ENCODE results near the gene TMEM120B. TPM values are rescaled to one million over a fixed set of nuclear protein-coding genes. Genes with fewer than 3 reads are reported as not detected.

The TMEM120B gene
- total RNA-seq, 2 experiments from 2014 or later, result 12.4 to 21.5 TPM

DNA sequence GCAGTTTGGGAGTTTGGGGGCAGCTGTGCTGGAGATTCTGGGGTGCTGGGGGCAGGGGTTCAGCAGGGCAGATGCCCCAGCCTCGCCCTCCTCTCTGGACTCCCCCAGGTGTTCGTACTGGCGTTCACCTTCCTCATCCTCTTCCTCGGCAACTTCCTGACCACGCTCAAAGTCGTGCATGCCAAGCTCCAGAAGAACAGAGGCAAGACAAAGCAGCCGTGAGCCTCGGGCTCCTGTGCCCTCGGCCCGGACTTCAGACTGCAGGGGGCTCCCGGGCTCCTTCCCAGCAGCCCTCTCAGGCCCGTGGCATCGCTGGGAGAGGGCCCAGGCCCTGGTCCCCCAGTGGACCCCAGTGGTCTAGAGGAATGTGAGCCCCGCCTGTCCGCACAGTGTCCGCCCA lies 62.9 kb downstream of the TMEM120B start:
- DNase-seq (ENCODE audit: low spot score), result no peak
- Histone ChIP-seq H2AFZ (ENCODE audit: low read length) (no peak overlapping the region), H3K4me1 (ENCODE audit: insufficient read depth, low read length, poor library complexity, severe bottlenecking) (peaks cover 29% of the 10 kb centered on the region), H3K4me3 (ENCODE audit: low read depth, low read length, poor library complexity, severe bottlenecking) (no peak overlapping the region), H4K20me1 (ENCODE audit: insufficient read depth, low read length) (no peaks in the 10 kb centered on the region), H3K4me2 (ENCODE audit: low read length) (no peak overlapping the region), H3K27ac (ENCODE audit: low read depth, low read length, poor library complexity, severe bottlenecking) (no peak overlapping the region), H3K36me3 (ENCODE audit: insufficient read depth, low read length) (peaks cover 16% of the 10 kb centered on the region; the same call in 1 of the 2 replicates), H3K9me2 (ENCODE audit: insufficient read depth, low read length) (no peaks in the 10 kb centered on the region), H3K9me3 (ENCODE audit: low read length) (no peaks in the 10 kb centered on the region), H3K79me2 (ENCODE audit: insufficient read depth, low read depth, low read length) (no peaks in the 10 kb centered on the region)
- ChIA-PET POLR2A (no interaction called here), CTCF (ENCODE audit: unreplicated experiment) (no interaction called here)
- no peak for TF ChIP-seq EZH2phosphoT487 (IDR thresholded peaks at IDR 0.05; ENCODE audit: borderline replicate concordance, low read depth, low read length)
- TF ChIP-seq, protein P1, sequence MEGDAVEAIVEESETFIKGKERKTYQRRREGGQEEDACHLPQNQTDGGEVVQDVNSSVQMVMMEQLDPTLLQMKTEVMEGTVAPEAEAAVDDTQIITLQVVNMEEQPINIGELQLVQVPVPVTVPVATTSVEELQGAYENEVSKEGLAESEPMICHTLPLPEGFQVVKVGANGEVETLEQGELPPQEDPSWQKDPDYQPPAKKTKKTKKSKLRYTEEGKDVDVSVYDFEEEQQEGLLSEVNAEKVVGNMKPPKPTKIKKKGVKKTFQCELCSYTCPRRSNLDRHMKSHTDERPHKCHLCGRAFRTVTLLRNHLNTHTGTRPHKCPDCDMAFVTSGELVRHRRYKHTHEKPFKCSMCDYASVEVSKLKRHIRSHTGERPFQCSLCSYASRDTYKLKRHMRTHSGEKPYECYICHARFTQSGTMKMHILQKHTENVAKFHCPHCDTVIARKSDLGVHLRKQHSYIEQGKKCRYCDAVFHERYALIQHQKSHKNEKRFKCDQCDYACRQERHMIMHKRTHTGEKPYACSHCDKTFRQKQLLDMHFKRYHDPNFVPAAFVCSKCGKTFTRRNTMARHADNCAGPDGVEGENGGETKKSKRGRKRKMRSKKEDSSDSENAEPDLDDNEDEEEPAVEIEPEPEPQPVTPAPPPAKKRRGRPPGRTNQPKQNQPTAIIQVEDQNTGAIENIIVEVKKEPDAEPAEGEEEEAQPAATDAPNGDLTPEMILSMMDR (conservative IDR thresholded peaks at IDR 0.05; ENCODE audit: low read length), result no peak
- intact Hi-C loops (cut with micrococcal nuclease; ENCODE audit: unreplicated experiment), result no loop called here
- no TSS peak for BruUV-seq (replicated peaks)

DNA sequence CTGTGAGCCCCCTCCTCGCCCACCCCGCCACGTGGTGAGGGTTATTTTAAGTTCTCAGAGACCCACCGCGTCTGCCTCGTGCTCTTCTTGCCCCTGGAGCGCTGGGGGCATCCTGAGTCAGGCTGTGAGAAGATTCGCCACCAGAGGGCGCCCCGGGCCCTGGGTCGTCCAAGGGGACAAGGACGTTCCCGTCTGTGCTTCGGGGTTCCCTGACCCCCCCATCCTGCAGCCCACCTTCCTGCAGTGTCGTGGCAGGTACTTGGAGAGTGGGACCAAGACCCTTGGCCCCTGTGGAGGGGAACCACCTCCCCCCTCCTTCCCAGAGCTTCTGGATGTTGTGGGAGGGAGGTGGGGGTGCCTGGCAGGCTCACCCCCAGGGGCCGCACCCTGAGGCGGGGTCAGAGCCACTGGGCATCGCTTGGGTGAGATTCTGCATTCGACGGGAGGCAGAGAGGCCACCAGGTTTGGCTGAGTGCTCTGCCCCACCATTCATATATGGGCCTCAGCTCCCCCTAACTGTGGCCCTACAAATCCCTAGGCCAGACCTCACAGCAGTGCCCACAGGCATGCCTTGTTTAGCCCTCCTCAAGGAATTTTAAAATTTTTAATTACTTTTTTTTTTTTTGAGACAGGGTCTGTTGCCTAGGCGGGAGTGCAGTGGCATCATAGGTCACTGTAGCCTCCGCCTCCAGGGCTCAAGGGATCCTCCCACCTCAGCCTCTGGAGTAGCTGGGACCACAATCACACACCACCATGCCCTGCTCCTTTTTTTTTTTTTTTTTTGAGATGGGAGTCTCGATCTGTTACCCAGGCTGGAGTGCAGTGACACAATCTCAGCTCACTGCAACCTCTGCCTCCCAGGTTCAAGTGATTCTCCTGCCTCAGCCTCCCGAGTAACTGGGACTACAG lies 63.9 kb downstream of the TMEM120B start:
- H3K27ac ChIP-seq (ENCODE audit: low read depth, low read length, poor library complexity, severe bottlenecking), result peak overlapping the region; percentile 8
- H2AFZ ChIP-seq (ENCODE audit: low read length), result no peak overlapping the region
- no peaks in the 10 kb centered on the region for H3K79me2 ChIP-seq (ENCODE audit: insufficient read depth, low read depth, low read length)
- ChIA-PET POLR2A (interaction anchor here (0.6 to 0.7 kb wide), 2 partner anchors 13 to 289 kb away, joined by 3 read pairs; no protein-coding TSS in a partner anchor), CTCF (ENCODE audit: unreplicated experiment) (interaction anchor here (0.6 to 1.1 kb wide), 2 partner anchors 10 to 17 kb away, joined by 5 to 7 read pairs; partner anchors contain the start of gene RHOF)
- no TSS peak for BruUV-seq (replicated peaks)
- no peaks in the 10 kb centered on the region for H3K9me3 ChIP-seq (ENCODE audit: low read length)
- H3K36me3 ChIP-seq (ENCODE audit: insufficient read depth, low read length), result peaks cover 23% of the 10 kb centered on the region; the same call in 1 of the 2 replicates
- DNase-seq (ENCODE audit: low spot score), result peak; percentile 85
- no peaks in the 10 kb centered on the region for H3K9me2 ChIP-seq (ENCODE audit: insufficient read depth, low read length)
- no peak overlapping the region for H3K4me3 ChIP-seq (ENCODE audit: low read depth, low read length, poor library complexity, severe bottlenecking)
- TF ChIP-seq, protein P1 (conservative IDR thresholded peaks at IDR 0.05; ENCODE audit: low read length), result peak; percentile 93
- TF ChIP-seq EZH2phosphoT487 (IDR thresholded peaks at IDR 0.05; ENCODE audit: borderline replicate concordance, low read depth, low read length), result no peak
- peaks cover 32% of the 10 kb centered on the region for H3K4me1 ChIP-seq (ENCODE audit: insufficient read depth, low read length, poor library complexity, severe bottlenecking)
- H3K4me2 ChIP-seq (ENCODE audit: low read length), result peak overlapping the region; percentile 26; the same call in 1 of the 2 replicates
- no peaks in the 10 kb centered on the region for H4K20me1 ChIP-seq (ENCODE audit: insufficient read depth, low read length)
- intact Hi-C loops (cut with micrococcal nuclease; ENCODE audit: unreplicated experiment), result loop anchor here (1.0 kb wide), 1 partner anchor 18 kb away; no protein-coding TSS in a partner anchor

Data from OCI-LY7 (cell line).